Karpas-422 (cell line): ENCODE results near the gene CASZ1. TPM values are rescaled to one million over a fixed set of nuclear protein-coding genes. Genes with fewer than 3 reads are reported as not detected.

Experiments
- DNase-seq: peaks from one replicate; pipeline ENCODE4 v3.0.0-alpha.2; 2015
- H2AFZ ChIP-seq: fragments of 200-600 bp; sonication (generic); 2 replicates; pipeline ENCODE4 v1.6.1; 2014; ENCODE audit warnings: antibody characterized with exemption, low read length, mixed read lengths
- H3K27ac ChIP-seq: fragments of 200-600 bp; sonication (generic); 2 replicates; pipeline ENCODE4 v1.5.1; 2014; ENCODE audit warnings: mild to moderate bottlenecking, low read length, moderate library complexity
- H3K27me3 ChIP-seq: fragments of 200-600 bp; sonication (generic); 2 replicates; pipeline ENCODE4 v1.6.1; 2014; ENCODE audit warnings: low read length, mixed read lengths
- H3K36me3 ChIP-seq: fragments of 200-600 bp; sonication (generic); 2 replicates; pipeline ENCODE4 v1.6.1; 2014; ENCODE audit warnings: low read length, mixed read lengths; ENCODE audit not compliant: insufficient read depth
- H3K4me1 ChIP-seq: fragments of 200-600 bp; sonication (generic); 2 replicates; pipeline ENCODE4 v1.6.1; 2014; ENCODE audit warnings: mild to moderate bottlenecking, low read length, mixed read lengths
- H3K4me2 ChIP-seq: fragments of 200-600 bp; sonication (generic); 2 replicates; pipeline ENCODE4 v1.6.1; 2014; ENCODE audit warnings: low read length, low read depth, mild to moderate bottlenecking; ENCODE audit not compliant: poor library complexity, severe bottlenecking
- H3K4me3 ChIP-seq: fragments of 200-600 bp; sonication (generic); 2 replicates; pipeline ENCODE4 v1.5.1; 2014; ENCODE audit warnings: mild to moderate bottlenecking, antibody characterized with exemption, low read length, mixed read lengths
- H3K79me2 ChIP-seq: fragments of 200-600 bp; sonication (generic); 2 replicates; pipeline ENCODE4 v1.6.1; 2014; ENCODE audit warnings: mild to moderate bottlenecking, low read length, mixed read lengths
- H3K9ac ChIP-seq: fragments of 200-600 bp; sonication (generic); 2 replicates; pipeline ENCODE4 v1.6.0; 2014; ENCODE audit warnings: low read length
- H3K9me2 ChIP-seq: fragments of 200-600 bp; sonication (generic), shearing (Covaris generic); replicated peaks from 2 replicates; pipeline ENCODE4 v1.6.0; 2014; ENCODE audit warnings: mild to moderate bottlenecking, low read length, moderate library complexity; ENCODE audit not compliant: insufficient read depth
- H3K9me3 ChIP-seq: fragments of 300-700, 200-600 bp; sonication (generic); 2 replicates; pipeline ENCODE4 v1.6.1; 2014; ENCODE audit warnings: low read length, mixed read lengths
- H4K20me1 ChIP-seq: fragments of 200-600 bp; sonication (generic); 2 replicates; pipeline ENCODE4 v1.6.1; 2014; ENCODE audit warnings: mild to moderate bottlenecking, antibody characterized with exemption, low read length, low read depth; ENCODE audit not compliant: insufficient read depth
- total RNA-seq: library from RNA; depleted of rRNA; stranded (reverse); fragments of >200 nt; shearing (Covaris generic); gene quantifications from 2 replicates; pipeline ENCODE4 v1.2.3, GENCODE V29; 2014; ENCODE audit warnings: low replicate concordance

Gene CASZ1
- total RNA-seq, 1 experiment from 2014 or later: 1.3 TPM

- Histone ChIP-seq H3K79me2 (no peaks in the 10 kb centered on the region), H3K4me3 (no peak overlapping the region), H3K9me3 (no peaks in the 10 kb centered on the region), H3K27ac (no peak overlapping the region), H3K27me3 (no peaks in the 10 kb centered on the region), H2AFZ (no peak overlapping the region), H3K4me1 (no peaks in the 10 kb centered on the region), H3K9me2 (no peaks in the 10 kb centered on the region), H4K20me1 (no peaks in the 10 kb centered on the region), H3K9ac (no peak overlapping the region), H3K4me2 (no peak overlapping the region), H3K36me3 (no peaks in the 10 kb centered on the region)
- DNase-seq: no peak
Measured at GRCh38 chr1:10667861-10668761, 128.3 kb downstream of the CASZ1 start.

- no peak for DNase-seq
- no peaks in the 10 kb centered on the region for H3K4me1 ChIP-seq
- no peak overlapping the region for H2AFZ ChIP-seq
- no peak overlapping the region for H3K4me2 ChIP-seq
- H4K20me1 ChIP-seq: no peaks in the 10 kb centered on the region
- no peak overlapping the region for H3K27ac ChIP-seq
- H3K36me3 ChIP-seq: no peaks in the 10 kb centered on the region
- H3K4me3 ChIP-seq: no peak overlapping the region
- H3K9ac ChIP-seq: no peak overlapping the region
- H3K9me3 ChIP-seq: no peaks in the 10 kb centered on the region
- no peaks in the 10 kb centered on the region for H3K9me2 ChIP-seq
- no peaks in the 10 kb centered on the region for H3K79me2 ChIP-seq
- no peaks in the 10 kb centered on the region for H3K27me3 ChIP-seq
Measured at GRCh38 chr1:10665930-10666850, 130.3 kb downstream of the CASZ1 start.

GRCh38 chr1:10665226-10665625 lies 131.2 kb downstream of the CASZ1 start:
- no peaks in the 10 kb centered on the region for H3K27me3 ChIP-seq
- no peaks in the 10 kb centered on the region for H4K20me1 ChIP-seq
- H3K9me3 ChIP-seq: no peaks in the 10 kb centered on the region
- no peak overlapping the region for H3K27ac ChIP-seq
- no peaks in the 10 kb centered on the region for H3K36me3 ChIP-seq
- H3K4me3 ChIP-seq: no peak overlapping the region
- no peak for DNase-seq
- H3K4me2 ChIP-seq: no peak overlapping the region
- no peaks in the 10 kb centered on the region for H3K4me1 ChIP-seq
- H3K79me2 ChIP-seq: no peaks in the 10 kb centered on the region
- H2AFZ ChIP-seq: no peak overlapping the region
- no peaks in the 10 kb centered on the region for H3K9me2 ChIP-seq
- H3K9ac ChIP-seq: no peak overlapping the region

GRCh38 chr1:10664251-10664650 lies 132.2 kb downstream of the CASZ1 start:
- Histone ChIP-seq H3K4me2 (no peak overlapping the region), H3K9ac (no peak overlapping the region), H4K20me1 (no peaks in the 10 kb centered on the region), H3K36me3 (no peaks in the 10 kb centered on the region), H3K4me1 (no peaks in the 10 kb centered on the region), H3K27ac (no peak overlapping the region), H3K79me2 (no peaks in the 10 kb centered on the region), H3K4me3 (no peak overlapping the region), H2AFZ (no peak overlapping the region), H3K27me3 (no peaks in the 10 kb centered on the region), H3K9me3 (no peaks in the 10 kb centered on the region), H3K9me2 (no peaks in the 10 kb centered on the region)
- no peak for DNase-seq

GRCh38 chr1:10663678-10664035 lies 132.8 kb downstream of the CASZ1 start:
- no peak for DNase-seq
- Histone ChIP-seq H3K27ac (no peak overlapping the region), H3K9ac (no peak overlapping the region), H4K20me1 (no peaks in the 10 kb centered on the region), H3K4me3 (no peak overlapping the region), H3K4me1 (no peaks in the 10 kb centered on the region), H3K9me3 (no peaks in the 10 kb centered on the region), H3K9me2 (no peaks in the 10 kb centered on the region), H3K79me2 (no peaks in the 10 kb centered on the region), H3K4me2 (no peak overlapping the region), H2AFZ (no peak overlapping the region), H3K36me3 (no peaks in the 10 kb centered on the region), H3K27me3 (no peaks in the 10 kb centered on the region)

- Histone ChIP-seq H3K27ac (no peak overlapping the region), H3K9me3 (no peaks in the 10 kb centered on the region), H3K4me3 (no peak overlapping the region), H3K4me2 (no peak overlapping the region), H3K36me3 (no peaks in the 10 kb centered on the region), H3K9ac (no peak overlapping the region), H3K9me2 (no peaks in the 10 kb centered on the region), H3K4me1 (no peaks in the 10 kb centered on the region), H3K79me2 (no peaks in the 10 kb centered on the region), H3K27me3 (no peaks in the 10 kb centered on the region), H4K20me1 (no peaks in the 10 kb centered on the region), H2AFZ (no peak overlapping the region)
- DNase-seq: no peak
Measured at GRCh38 chr1:10662824-10663677, 133.4 kb downstream of the CASZ1 start.

- Histone ChIP-seq H3K79me2 (no peaks in the 10 kb centered on the region), H3K4me2 (no peak overlapping the region), H3K9me3 (no peaks in the 10 kb centered on the region), H3K4me3 (no peak overlapping the region), H3K4me1 (no peaks in the 10 kb centered on the region), H2AFZ (no peak overlapping the region), H4K20me1 (no peaks in the 10 kb centered on the region), H3K27me3 (no peaks in the 10 kb centered on the region), H3K9me2 (no peaks in the 10 kb centered on the region), H3K9ac (no peak overlapping the region), H3K36me3 (no peaks in the 10 kb centered on the region), H3K27ac (no peak overlapping the region)
- DNase-seq: no peak
Measured at GRCh38 chr1:10662090-10662688, 134.3 kb downstream of the CASZ1 start.
